Inflammatory macrophage (primary cell): ENCODE measurements around the gene UNC50.

Experiments used
- DNase-seq, 2 donors: peaks; one replicate each; pipeline ENCODE4 v3.0.0-alpha.2; 2020 to 2022
- total RNA-seq, 18 experiments: gene quantifications; one replicate each; lab custom pipeline; 2026; ENCODE audit warnings: mixed read lengths in 6 of 18, inconsistent platforms in 2 of 18; lab: John Stamatoyannopoulos, UW

Gene UNC50, protein sequence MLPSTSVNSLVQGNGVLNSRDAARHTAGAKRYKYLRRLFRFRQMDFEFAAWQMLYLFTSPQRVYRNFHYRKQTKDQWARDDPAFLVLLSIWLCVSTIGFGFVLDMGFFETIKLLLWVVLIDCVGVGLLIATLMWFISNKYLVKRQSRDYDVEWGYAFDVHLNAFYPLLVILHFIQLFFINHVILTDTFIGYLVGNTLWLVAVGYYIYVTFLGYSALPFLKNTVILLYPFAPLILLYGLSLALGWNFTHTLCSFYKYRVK
- total RNA-seq = 16.3 to 53.0 (median 36.1) reads per million in 18 experiments

- DNase-seq = peak; percentile 94 to 95
Observed at GRCh38 chr2:98608116-98608961, at the start of gene UNC50, which contains the start of gene COA5. Gene UNC50, plus strand, starts transcription at chr2:98608589. Its CDS starts 1,171 bp downstream, at chr2:98609760. Gene COA5, minus strand, starts transcription at chr2:98608512. Its CDS starts 107 bp downstream, at chr2:98608405.

DNA sequence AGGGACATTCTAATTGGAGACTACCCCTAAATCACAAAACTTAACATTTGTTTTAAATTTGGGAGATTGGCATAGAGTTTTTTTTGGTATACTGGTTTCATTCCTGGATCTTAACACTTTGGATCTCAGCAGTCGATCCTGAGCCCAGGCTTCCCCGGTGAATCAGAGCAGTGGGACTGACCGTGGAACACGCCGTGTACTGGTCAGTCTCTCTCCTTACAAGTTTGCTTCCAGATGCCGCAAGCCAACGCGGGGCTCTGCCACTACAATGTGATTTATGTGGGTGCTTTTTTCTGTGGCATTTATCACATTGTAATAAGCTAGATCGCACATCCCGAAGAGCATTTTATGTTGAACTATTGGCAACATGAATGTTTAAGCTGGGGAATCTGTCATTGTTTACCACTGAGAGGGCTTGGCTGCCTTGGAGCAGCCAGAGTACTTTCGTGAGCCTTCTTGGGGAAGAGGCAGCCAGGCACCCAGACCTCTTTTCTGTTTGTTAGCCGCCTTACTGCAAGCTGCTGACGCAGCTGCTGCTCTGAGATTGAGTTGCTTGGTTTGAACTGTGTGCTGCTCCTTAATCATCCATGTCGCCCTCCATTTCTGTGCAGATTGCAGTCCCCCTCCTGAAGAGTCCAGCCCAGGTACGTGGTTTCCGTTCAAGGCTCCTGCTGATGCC, 49.4 kb upstream of the UNC50 start:
- no peak for DNase-seq

GRCh38 chr2:98559581-98559980, 48.8 kb upstream of the UNC50 start:
- DNase-seq = no peak

DNA sequence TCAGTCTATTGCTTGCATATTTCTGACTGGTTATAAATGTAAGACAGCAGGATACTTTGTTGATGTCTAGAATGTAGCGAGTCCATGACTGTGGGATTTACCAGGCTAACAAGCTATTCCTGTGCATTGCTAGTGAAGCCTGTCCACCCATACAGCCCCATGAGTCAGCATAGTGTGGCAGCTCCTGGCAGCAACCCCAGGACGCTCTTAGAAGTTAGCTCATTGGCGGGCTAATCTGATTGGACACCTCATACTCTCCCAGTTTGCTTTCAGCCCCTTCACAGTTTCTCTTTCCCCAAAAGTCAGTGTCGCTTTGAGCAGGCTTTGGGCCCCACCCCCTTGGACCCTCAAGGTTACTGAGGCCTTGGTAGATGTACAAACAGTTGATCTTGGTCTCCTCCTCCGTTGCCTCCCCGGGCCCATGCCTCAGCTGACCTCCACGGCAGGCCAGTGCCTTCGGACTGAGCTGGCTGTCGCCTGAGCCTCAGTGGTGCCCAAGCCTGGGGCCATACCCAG, 48.1 kb upstream of the UNC50 start:
- DNase-seq = no peak

DNA sequence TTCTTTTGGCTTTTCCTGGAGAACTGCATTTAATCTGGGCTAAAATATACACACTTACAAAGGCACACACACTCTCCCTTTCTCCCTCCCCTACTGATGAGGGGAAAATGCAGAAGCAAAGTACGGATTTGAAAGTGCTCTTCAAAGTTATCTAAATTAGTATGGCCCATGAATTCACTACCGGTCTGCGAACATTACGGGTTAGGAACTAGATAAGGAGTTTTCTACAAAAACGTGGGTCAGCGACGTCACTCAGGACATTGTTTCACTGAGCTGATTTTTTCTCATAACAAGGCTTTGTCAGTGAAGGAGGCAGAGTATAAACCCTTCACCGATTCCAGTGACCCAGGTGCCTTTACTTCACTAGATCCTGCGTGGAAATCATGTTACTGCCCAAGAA, 47.4 kb upstream of the UNC50 start:
- DNase-seq = no peak

- no peak for DNase-seq
Observed at GRCh38 chr2:98561902-98562695, 46.3 kb upstream of the UNC50 start.

DNA sequence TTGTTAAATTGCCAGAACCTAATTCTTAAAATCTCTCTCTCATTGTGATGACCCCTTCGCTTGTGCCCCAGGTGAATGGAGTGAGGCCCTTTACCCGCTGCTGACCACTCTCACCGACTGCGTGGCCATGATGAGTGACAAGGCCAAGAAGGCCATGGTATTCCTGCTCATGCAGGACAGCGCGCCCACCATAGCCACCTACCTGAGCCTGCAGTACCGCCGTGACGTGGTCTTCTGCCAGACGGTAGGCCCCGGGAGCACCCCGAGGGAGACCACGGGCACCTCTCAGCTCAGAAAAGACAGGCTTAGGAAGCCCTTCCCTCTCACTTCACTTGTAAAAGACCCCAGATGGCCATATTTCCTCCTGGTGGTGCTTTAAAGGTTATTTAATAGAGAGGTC, 45.0 kb upstream of the UNC50 start:
- DNase-seq = no peak

GRCh38 chr2:98564541-98565132, 43.8 kb upstream of the UNC50 start:
- peak in 1 of 2 donors; percentile 31 for DNase-seq

DNA sequence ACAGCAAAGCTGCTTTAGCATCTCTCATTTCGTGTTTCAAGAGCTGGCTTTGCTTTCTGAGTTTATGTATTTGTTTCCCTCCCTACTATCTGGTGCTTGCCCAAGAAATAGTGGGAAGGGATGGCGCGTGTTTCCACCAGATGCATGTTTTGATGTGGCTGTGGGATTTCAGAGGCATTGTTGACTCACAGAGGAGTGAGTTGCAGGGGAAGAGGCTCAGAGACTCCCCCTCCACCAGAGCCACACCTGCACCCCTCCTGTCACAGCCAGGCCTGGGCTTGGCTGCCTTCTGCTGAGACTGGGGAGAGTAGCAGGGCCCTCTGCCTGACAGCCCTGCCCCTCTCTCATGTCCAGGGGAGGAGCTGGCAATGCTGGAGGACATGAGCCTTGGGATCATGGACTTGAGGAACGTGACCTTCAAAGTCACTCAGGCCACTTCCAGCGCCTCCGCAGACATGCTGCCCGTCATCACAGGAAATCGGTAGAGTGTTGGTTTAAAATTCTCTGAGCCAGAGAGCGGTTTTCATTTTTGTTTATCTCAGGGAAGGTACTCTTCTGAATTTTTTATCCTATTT, 43.0 kb upstream of the UNC50 start:
- no peak for DNase-seq

DNA sequence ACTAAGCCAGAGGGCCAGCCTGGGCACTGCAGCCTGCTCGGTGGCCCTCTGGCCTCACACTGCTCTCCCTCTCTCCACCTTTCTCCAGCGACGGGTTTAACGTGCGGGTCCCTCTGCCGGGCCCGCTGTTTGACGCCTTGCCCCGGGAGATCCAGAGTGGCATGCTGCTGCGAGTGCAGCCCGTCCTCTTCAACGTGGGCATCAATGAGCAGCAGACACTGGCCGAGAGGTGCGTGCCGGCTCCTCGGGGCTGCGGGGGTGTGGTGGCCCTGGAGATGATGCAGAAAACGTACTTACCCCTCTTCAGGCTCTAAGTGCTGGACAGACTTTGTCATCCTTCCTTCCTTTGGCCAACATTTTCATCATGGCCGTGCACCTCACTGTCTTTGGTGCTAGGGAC, 42.4 kb upstream of the UNC50 start:
- DNase-seq = no peak

DNA sequence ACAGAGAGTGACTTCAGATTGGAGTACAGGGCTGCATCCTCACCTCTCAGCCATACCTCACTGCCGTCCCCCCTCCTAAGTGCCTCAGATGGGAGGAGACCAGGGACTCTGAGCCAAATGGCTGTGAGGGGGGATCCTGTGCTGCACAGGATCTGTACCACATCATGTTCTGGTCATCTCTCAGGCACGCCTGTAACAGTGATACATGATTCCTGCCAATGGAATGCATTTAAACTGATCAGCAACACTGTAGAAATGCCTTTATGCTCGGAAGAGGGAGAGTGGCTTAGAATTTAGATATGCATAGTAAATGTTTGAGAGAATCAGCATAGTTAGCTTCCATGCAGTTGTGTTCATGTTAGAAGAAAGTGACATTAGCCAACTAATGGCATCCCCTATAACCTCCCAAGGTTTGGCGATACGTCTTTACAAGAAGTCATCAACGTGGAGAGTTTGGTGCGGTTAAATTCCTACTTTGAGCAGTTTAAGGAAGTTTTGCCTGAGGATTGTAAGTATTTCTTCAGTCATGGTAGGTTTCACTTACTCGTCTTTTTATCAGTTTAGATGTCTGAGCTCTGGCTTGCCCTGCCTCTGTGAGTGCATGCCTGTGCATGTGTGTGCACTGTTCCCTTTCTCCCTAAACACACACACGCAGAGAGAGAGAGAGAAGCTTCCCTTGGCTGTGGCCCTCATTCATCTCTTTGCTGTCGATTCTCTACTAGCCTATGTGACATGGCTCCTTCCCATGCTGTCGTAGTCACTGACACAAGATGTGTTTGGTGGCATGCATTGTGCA, 40.0 kb upstream of the UNC50 start:
- no peak for DNase-seq

GRCh38 chr2:98569197-98569793, 39.1 kb upstream of the UNC50 start:
- DNase-seq = peak; percentile 32 to 36

- DNase-seq = no peak
Observed at GRCh38 chr2:98569915-98570314, 38.5 kb upstream of the UNC50 start.

DNA sequence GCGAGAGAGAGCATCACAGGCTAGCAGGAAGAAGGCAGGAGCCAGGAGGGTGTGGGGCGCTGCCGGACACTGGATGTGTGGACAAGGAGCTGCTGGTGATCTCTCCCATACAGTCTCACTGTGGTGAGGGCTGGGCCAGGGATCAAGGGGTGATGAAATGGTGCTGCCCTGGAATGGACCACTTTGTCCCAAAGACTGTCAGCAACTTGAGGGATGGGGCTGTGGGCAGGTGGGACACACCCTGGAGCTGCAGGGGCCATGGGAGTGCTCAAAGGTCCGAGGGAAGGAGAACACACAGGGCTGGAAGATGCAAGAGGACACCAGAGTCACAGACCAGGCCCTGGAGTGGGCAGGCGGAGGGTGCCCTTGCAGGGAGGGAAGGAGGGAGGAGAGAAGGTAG, 38.0 kb upstream of the UNC50 start:
- DNase-seq = no peak

GRCh38 chr2:98571121-98571701, 37.2 kb upstream of the UNC50 start:
- no peak for DNase-seq

- DNase-seq = no peak
Observed at GRCh38 chr2:98571796-98572195, 36.6 kb upstream of the UNC50 start.

DNA sequence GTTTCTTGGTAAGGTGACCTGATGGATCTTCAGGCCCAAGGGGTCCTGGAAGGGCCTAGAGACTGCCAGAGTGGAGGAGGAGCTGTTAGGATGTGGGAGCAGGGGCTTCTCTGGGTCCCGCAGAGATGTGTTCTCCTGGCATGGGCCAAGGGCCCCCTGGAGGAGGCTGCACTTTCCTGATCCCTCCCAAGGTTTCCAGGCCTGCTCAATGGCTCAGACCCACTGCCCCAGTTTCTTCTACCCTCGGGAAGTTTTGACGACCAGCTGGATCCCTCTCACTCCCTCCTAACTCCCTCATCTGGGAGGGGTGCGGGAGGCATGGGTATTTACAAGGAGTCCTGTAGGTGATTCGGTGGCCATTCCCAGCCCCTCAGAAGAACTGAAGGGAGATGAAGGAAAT, 36.2 kb upstream of the UNC50 start:
- DNase-seq = no peak

GRCh38 chr2:98572676-98573075, 35.7 kb upstream of the UNC50 start:
- DNase-seq = no peak

- no peak for DNase-seq
Observed at GRCh38 chr2:98573426-98573825, 35.0 kb upstream of the UNC50 start.
